Stimulated activated naive CD8-positive, alpha-beta T cell treated with anti-CD3 and anti-CD28 coated beads, Interleukin-15, Interleukin-2, amounts not matched to agents 100 U/mL and 50 U/mL, for 24 hours (primary cell): ENCODE results near the gene CAPN11.
"Not testable (repeated sequence)": the region's sequence is repeated elsewhere in the genome, so short reads cannot be mapped to it uniquely, and the experiment has no call there.

Experiments used
- ATAC-seq: fragments of 150-1000 bp; cut with Tn5 transposase; one replicate; pipeline ENCODE4 v1.10.0; 2021
- DNase-seq: peaks from one replicate; pipeline ENCODE4 v3.0.0; 2021

The CAPN11 gene

GRCh38 chr6:44131892-44132291, 26.7 kb upstream of the CAPN11 start:
- DNase-seq (no peak), ATAC-seq (no peak)

GRCh38 chr6:44132476-44132875, 26.1 kb upstream of the CAPN11 start:
- DNase-seq = no peak
- no peak for ATAC-seq

- ATAC-seq (no peak), DNase-seq (no peak)
Observed at GRCh38 chr6:44133003-44133931, 25.4 kb upstream of the CAPN11 start.

- DNase-seq = no peak
- ATAC-seq = no peak
Observed at GRCh38 chr6:44133981-44134711, 24.5 kb upstream of the CAPN11 start.

GRCh38 chr6:44135173-44135758, 23.4 kb upstream of the CAPN11 start:
- DNase-seq (no peak), ATAC-seq (no peak)

- DNase-seq = no peak
Observed at GRCh38 chr6:44135875-44136274, 22.7 kb upstream of the CAPN11 start.

GRCh38 chr6:44138717-44139350, 19.8 kb upstream of the CAPN11 start:
- ATAC-seq (no peak), DNase-seq (no peak)

More at GRCh38 chr6:44135875-44136274, 22.7 kb upstream of the CAPN11 start:
- no peak for ATAC-seq

GRCh38 chr6:44139351-44139743, 19.3 kb upstream of the CAPN11 start:
- ATAC-seq = no peak
- no peak for DNase-seq

GRCh38 chr6:44142835-44143234, 15.8 kb upstream of the CAPN11 start:
- ATAC-seq = no peak
- no peak for DNase-seq

- DNase-seq (no peak), ATAC-seq (no peak)
Observed at GRCh38 chr6:44143731-44144130, 14.9 kb upstream of the CAPN11 start.

- ATAC-seq, DNase-seq: not testable (repeated sequence)
Observed at GRCh38 chr6:44144536-44144935, 14.1 kb upstream of the CAPN11 start.

GRCh38 chr6:44145839-44146238, 12.8 kb upstream of the CAPN11 start:
- no peak for DNase-seq

GRCh38 chr6:44146685-44147084, 11.9 kb upstream of the CAPN11 start:
- DNase-seq = no peak
- no peak for ATAC-seq

More at GRCh38 chr6:44145839-44146238, 12.8 kb upstream of the CAPN11 start:
- no peak for ATAC-seq

- ATAC-seq (no peak), DNase-seq (no peak)
Observed at GRCh38 chr6:44147256-44147655, 11.4 kb upstream of the CAPN11 start.

GRCh38 chr6:44148306-44148705, 10.3 kb upstream of the CAPN11 start:
- no peak for ATAC-seq
- no peak for DNase-seq

GRCh38 chr6:44149369-44150012, 9.1 kb upstream of the CAPN11 start:
- DNase-seq = no peak
- no peak for ATAC-seq

GRCh38 chr6:44150317-44150917, 8.2 kb upstream of the CAPN11 start:
- ATAC-seq = no peak

GRCh38 chr6:44151348-44152108, 7.1 kb upstream of the CAPN11 start:
- DNase-seq (peak; percentile 90), ATAC-seq (peak; percentile 87)

More at GRCh38 chr6:44150317-44150917, 8.2 kb upstream of the CAPN11 start:
- DNase-seq = no peak

- ATAC-seq (no peak), DNase-seq (no peak)
Observed at GRCh38 chr6:44152109-44152461, 6.5 kb upstream of the CAPN11 start.

GRCh38 chr6:44152533-44152932, 6.1 kb upstream of the CAPN11 start:
- DNase-seq (no peak), ATAC-seq (no peak)

GRCh38 chr6:44154067-44154466, 4.6 kb upstream of the CAPN11 start:
- no peak for ATAC-seq
- no peak for DNase-seq
